GM23338 (cell line): ENCODE data around the gene GOSR1. TPM values are rescaled to one million over a fixed set of nuclear protein-coding genes. Genes with fewer than 3 reads are reported as not detected.

ENCODE experiments used
- ATAC-seq: fragments of 200-7000 bp; cut with Tn5 transposase; 3 replicates; pipeline ENCODE4 v1.9.1; 2020
- DNase-seq: peaks from one replicate; pipeline ENCODE4 v3.0.0-alpha.2; 2015; ENCODE audit warnings: low spot score
- H2AFZ ChIP-seq: fragments of 200-600 bp; sonication (generic); 2 replicates; pipeline ENCODE4 v1.8.0; 2016; ENCODE audit warnings: antibody characterized with exemption, mild to moderate bottlenecking, moderate library complexity
- H3F3A ChIP-seq: fragments of 200-600 bp; sonication (generic); replicated peaks from 2 replicates; pipeline ENCODE4 v1.8.0; 2017; ENCODE audit warnings: antibody characterized with exemption, mixed run types, low read depth
- H3K27ac ChIP-seq: fragments of 200-600 bp; sonication (generic); 2 replicates; pipeline ENCODE4 v1.6.1; 2016; ENCODE audit warnings: low read depth
- H3K27me3 ChIP-seq: fragments of 200-600 bp; sonication (generic); 2 replicates; pipeline ENCODE4 v1.8.0; 2016; ENCODE audit warnings: mild to moderate bottlenecking, mixed run types, moderate library complexity; ENCODE audit not compliant: insufficient read depth
- H3K36me3 ChIP-seq: fragments of 200-600 bp; sonication (generic); 2 replicates; pipeline ENCODE4 v1.8.0; 2016; ENCODE audit warnings: mild to moderate bottlenecking; ENCODE audit not compliant: insufficient read depth
- H3K4me1 ChIP-seq: fragments of 200-600 bp; sonication (generic); 2 replicates; pipeline ENCODE4 v1.8.0; 2016; ENCODE audit warnings: mild to moderate bottlenecking, moderate library complexity; ENCODE audit not compliant: insufficient read depth
- H3K4me2 ChIP-seq: fragments of 200-600 bp; sonication (generic); 2 replicates; pipeline ENCODE4 v1.7.1; 2017; ENCODE audit warnings: mixed run types
- H3K4me3 ChIP-seq: fragments of 200-600 bp; sonication (generic); 2 replicates; pipeline ENCODE4 v1.6.1; 2016; ENCODE audit warnings: mixed run types
- H3K79me2 ChIP-seq: fragments of 200-600 bp; sonication (generic); replicated peaks from 2 replicates; pipeline ENCODE4 v1.8.0; 2017; ENCODE audit warnings: mild to moderate bottlenecking; ENCODE audit not compliant: insufficient read depth
- H3K9me2 ChIP-seq: fragments of 200-600 bp; sonication (generic); 2 replicates; pipeline ENCODE4 v1.8.0; 2017; ENCODE audit not compliant: insufficient read depth
- H4K20me1 ChIP-seq: fragments of 200-600 bp; sonication (generic); replicated peaks from 2 replicates; pipeline ENCODE4 v1.8.0; 2017; ENCODE audit warnings: mild to moderate bottlenecking; ENCODE audit not compliant: insufficient read depth
- H3K27ac Mint-ChIP-seq: 2 replicates; pipeline ENCODE4 v1.8.0; 2020; ENCODE audit warnings: inconsistent platforms, mild to moderate bottlenecking, moderate library complexity, mixed read lengths
- H3K27me3 Mint-ChIP-seq: 3 replicates; pipeline ENCODE4 v1.8.0; 2022; ENCODE audit warnings: low read depth, mild to moderate bottlenecking, moderate library complexity, mixed read lengths, inconsistent platforms; ENCODE audit not compliant: insufficient read depth, poor library complexity
- H3K36me3 Mint-ChIP-seq: 3 replicates; pipeline ENCODE4 v1.8.0; 2021; ENCODE audit warnings: low read depth, mild to moderate bottlenecking, inconsistent platforms, moderate library complexity, mixed read lengths
- H3K4me1 Mint-ChIP-seq: 3 replicates; pipeline ENCODE4 v1.8.0; 2020; ENCODE audit warnings: mild to moderate bottlenecking, inconsistent platforms, mixed read lengths
- H3K4me3 Mint-ChIP-seq: 3 replicates; pipeline ENCODE4 v1.8.0; 2021; ENCODE audit warnings: moderate library complexity, mild to moderate bottlenecking, inconsistent platforms, mixed read lengths
- H3K9me3 Mint-ChIP-seq: 3 replicates; pipeline ENCODE4 v1.8.0; 2020; ENCODE audit warnings: moderate library complexity, mild to moderate bottlenecking, inconsistent platforms, mixed read lengths
- CREB1 ChIP-seq: fragments of 250-450 bp; sonication (Bioruptor Pico); IDR thresholded peaks from 2 replicates; pipeline ENCODE4 v1.5.0; 2020; ENCODE audit warnings: low read depth, mild to moderate bottlenecking, moderate library complexity
- EZH2 ChIP-seq: fragments of 200-600 bp; sonication (generic); IDR thresholded peaks from one replicate; pipeline ENCODE4 v1.8.0; 2017; ENCODE audit warnings: antibody characterized with exemption, mild to moderate bottlenecking, low read depth; ENCODE audit not compliant: unreplicated experiment
- EZH2phosphoT487 ChIP-seq: fragments of 200-600 bp; sonication (generic); IDR thresholded peaks from one replicate; pipeline ENCODE4 v1.8.1; 2018; ENCODE audit warnings: antibody characterized with exemption; ENCODE audit not compliant: unreplicated experiment
- JUNB ChIP-seq: IDR thresholded peaks from one replicate; pipeline ENCODE4 v1.6.1; 2016; ENCODE audit warnings: antibody characterized with exemption; ENCODE audit not compliant: unreplicated experiment
- NANOG ChIP-seq: IDR thresholded peaks from 2 replicates; pipeline ENCODE4 v1.6.1; 2016; ENCODE audit warnings: antibody characterized with exemption, borderline replicate concordance
- POLR2AphosphoS5 ChIP-seq: IDR thresholded peaks from 2 replicates; pipeline ENCODE4 v1.6.1; 2016; ENCODE audit warnings: antibody characterized with exemption, low read depth
- REST ChIP-seq: IDR thresholded peaks from one replicate; pipeline ENCODE4 v1.6.1; 2018; ENCODE audit warnings: antibody characterized with exemption; ENCODE audit not compliant: unreplicated experiment
- STAT1 ChIP-seq: IDR thresholded peaks from one replicate; pipeline ENCODE4 v1.6.1; 2016; ENCODE audit warnings: antibody characterized with exemption; ENCODE audit not compliant: unreplicated experiment
- ZNF114 ChIP-seq: fragments of 250-450 bp; sonication (Bioruptor Pico); IDR thresholded peaks from 2 replicates; pipeline ENCODE4 v1.5.0; 2020; ENCODE audit warnings: mild to moderate bottlenecking, moderate library complexity
- ZNF331 ChIP-seq: fragments of 250-450 bp; sonication (Bioruptor Pico); IDR thresholded peaks from 2 replicates; pipeline ENCODE4 v1.5.0; 2020; ENCODE audit warnings: low read depth, mild to moderate bottlenecking, moderate library complexity
- ZNF462 ChIP-seq: fragments of 250-450 bp; sonication (Bioruptor Pico); IDR thresholded peaks from 2 replicates; pipeline ENCODE4 v1.5.0; 2020; ENCODE audit warnings: mild to moderate bottlenecking, moderate library complexity
- polyA plus RNA-seq: library from polyadenylated mRNA; unstranded; fragments of >200 nt; fragmentation: Nextera tagmentation; extraction: Ambion mirVana; gene quantifications from 2 replicates; pipeline ENCODE4 v1.2.1, GENCODE V29; 2016
- total RNA-seq: library from RNA; depleted of rRNA; stranded (reverse); fragments of >200 nt; shearing (Covaris generic); gene quantifications from 2 replicates; pipeline ENCODE4 v1.2.3, GENCODE V29; 2014
- TF ChIP-seq, protein P1 (sequence below): IDR thresholded peaks from 2 replicates; pipeline ENCODE4 v1.6.1; 2016; ENCODE audit warnings: antibody characterized with exemption
- TF ChIP-seq, protein P2 (sequence below), 2 experiments: fragments of 200-600 bp in 1 of 2; sonication (generic) in 1 of 2; conservative IDR thresholded peaks; 2 replicates each; pipeline versions ENCODE4 v1.5.1 to v1.6.1; 2016 to 2017; ENCODE audit warnings: antibody characterized with exemption in 2 of 2, low read depth in 2 of 2, mild to moderate bottlenecking in 2 of 2, moderate library complexity in 1 of 2

GOSR1 gene
- total and polyA plus RNA-seq, 2 experiments from 2014 or later: 33.4 to 74.1 TPM

DNA sequence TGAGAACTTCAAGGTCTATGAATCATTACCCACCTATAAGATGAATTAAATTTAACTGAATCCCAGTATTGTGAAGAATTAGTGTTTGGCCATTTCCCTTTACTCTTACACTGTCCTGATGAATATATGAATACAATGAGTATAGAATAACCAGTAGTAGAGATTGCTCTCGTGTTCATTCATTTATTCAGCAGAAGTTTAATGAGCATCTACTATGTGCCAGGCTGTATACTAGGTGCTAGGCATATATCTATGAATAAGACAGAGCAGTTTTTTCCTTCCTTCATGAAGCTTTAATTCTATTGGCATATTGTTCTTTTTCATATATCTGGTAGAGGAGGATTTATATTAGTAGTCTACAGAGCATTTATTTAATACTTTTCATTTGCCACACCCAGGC, 6.0 kb downstream of the GOSR1 start:
- no peak overlapping the region for H3K27ac Mint-ChIP-seq
- H3K27me3 Mint-ChIP-seq: no peaks in the 10 kb centered on the region
- no peak overlapping the region for H2AFZ ChIP-seq
- no peaks in the 10 kb centered on the region for H3K4me1 ChIP-seq
- H3K36me3 ChIP-seq: peaks cover 34% of the 10 kb centered on the region; the same call in 1 of the 2 replicates
- H3F3A ChIP-seq: 0 out of 2 replicates have a peak, but pooled peaks cover 3% of the 10 kb centered on the region
- H3K4me1 Mint-ChIP-seq: peaks cover 2% of the 10 kb centered on the region; the same call in 2 of the 3 replicates
- no peak overlapping the region for H3K4me2 ChIP-seq
- no peak overlapping the region for H3K4me3 Mint-ChIP-seq
- H3K27ac ChIP-seq: no peak overlapping the region
- H4K20me1 ChIP-seq: peaks cover 13% of the 10 kb centered on the region; the same call in 1 of the 2 replicates
- peaks cover 69% of the 10 kb centered on the region for H3K36me3 Mint-ChIP-seq
- DNase-seq (no peak), ATAC-seq (no peak)
- peaks cover 19% of the 10 kb centered on the region for H3K79me2 ChIP-seq
- no peaks in the 10 kb centered on the region for H3K9me2 ChIP-seq
- H3K27me3 ChIP-seq: no peaks in the 10 kb centered on the region
- H3K9me3 Mint-ChIP-seq: no peaks in the 10 kb centered on the region
- TF ChIP-seq, protein P1, sequence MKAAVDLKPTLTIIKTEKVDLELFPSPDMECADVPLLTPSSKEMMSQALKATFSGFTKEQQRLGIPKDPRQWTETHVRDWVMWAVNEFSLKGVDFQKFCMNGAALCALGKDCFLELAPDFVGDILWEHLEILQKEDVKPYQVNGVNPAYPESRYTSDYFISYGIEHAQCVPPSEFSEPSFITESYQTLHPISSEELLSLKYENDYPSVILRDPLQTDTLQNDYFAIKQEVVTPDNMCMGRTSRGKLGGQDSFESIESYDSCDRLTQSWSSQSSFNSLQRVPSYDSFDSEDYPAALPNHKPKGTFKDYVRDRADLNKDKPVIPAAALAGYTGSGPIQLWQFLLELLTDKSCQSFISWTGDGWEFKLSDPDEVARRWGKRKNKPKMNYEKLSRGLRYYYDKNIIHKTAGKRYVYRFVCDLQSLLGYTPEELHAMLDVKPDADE: no peak
- TF ChIP-seq ZNF114 (CRISPR knock-in tag) (no peak), CREB1 (CRISPR knock-in tag) (no peak), EZH2phosphoT487 (no peak), EZH2 (no peak), ZNF331 (CRISPR knock-in tag) (no peak), NANOG (no peak), JUNB (no peak), STAT1 (no peak), REST (no peak), POLR2AphosphoS5 (no peak), ZNF462 (CRISPR knock-in tag) (no peak)
- TF ChIP-seq, protein P2, sequence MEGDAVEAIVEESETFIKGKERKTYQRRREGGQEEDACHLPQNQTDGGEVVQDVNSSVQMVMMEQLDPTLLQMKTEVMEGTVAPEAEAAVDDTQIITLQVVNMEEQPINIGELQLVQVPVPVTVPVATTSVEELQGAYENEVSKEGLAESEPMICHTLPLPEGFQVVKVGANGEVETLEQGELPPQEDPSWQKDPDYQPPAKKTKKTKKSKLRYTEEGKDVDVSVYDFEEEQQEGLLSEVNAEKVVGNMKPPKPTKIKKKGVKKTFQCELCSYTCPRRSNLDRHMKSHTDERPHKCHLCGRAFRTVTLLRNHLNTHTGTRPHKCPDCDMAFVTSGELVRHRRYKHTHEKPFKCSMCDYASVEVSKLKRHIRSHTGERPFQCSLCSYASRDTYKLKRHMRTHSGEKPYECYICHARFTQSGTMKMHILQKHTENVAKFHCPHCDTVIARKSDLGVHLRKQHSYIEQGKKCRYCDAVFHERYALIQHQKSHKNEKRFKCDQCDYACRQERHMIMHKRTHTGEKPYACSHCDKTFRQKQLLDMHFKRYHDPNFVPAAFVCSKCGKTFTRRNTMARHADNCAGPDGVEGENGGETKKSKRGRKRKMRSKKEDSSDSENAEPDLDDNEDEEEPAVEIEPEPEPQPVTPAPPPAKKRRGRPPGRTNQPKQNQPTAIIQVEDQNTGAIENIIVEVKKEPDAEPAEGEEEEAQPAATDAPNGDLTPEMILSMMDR (conservative IDR thresholded peaks at IDR 0.05; ENCODE audit: low read depth in 2 of 2): no peak
- no peak overlapping the region for H3K4me3 ChIP-seq
